Right atrium auricular region (tissue), 2 donors: ENCODE data around the gene ITPK1. TPM values are rescaled to one million over a fixed set of nuclear protein-coding genes. Genes with fewer than 3 reads are reported as not detected.

ENCODE experiments used
- DNase-seq: peaks from one replicate; pipeline ENCODE4 v3.0.0-alpha.2; 2019; ENCODE audit warnings: low spot score
- H3K27ac ChIP-seq, 2 donors: fragments of 200-600 bp; sonication (generic); 1 replicate in 1 of 2; 2 replicates in 1 of 2; pipeline ENCODE4 v1.5.1; 2016 to 2019
- H3K27me3 ChIP-seq, 2 donors: fragments of 200-600 bp; sonication (generic); one replicate each; pipeline versions ENCODE4 v1.5.1 to v1.6.0; 2017 to 2019
- H3K36me3 ChIP-seq: fragments of 200-600 bp; sonication (generic); one replicate; pipeline ENCODE4 v1.5.1; 2016
- H3K4me1 ChIP-seq, 2 donors: fragments of 200-600 bp; sonication (generic); one replicate each; pipeline versions ENCODE4 v1.5.1 to v1.6.0; 2017 to 2019
- H3K4me3 ChIP-seq, 2 donors: fragments of 200-600 bp; sonication (generic); 1 replicate in 1 of 2; 2 replicates in 1 of 2; pipeline ENCODE4 v1.5.1; 2017 to 2019; ENCODE audit warnings: mild to moderate bottlenecking in 1 of 2, moderate library complexity in 1 of 2
- H3K9me3 ChIP-seq, 2 donors: fragments of 200-600 bp; sonication (generic); one replicate each; pipeline ENCODE4 v1.5.1; 2019
- total RNA-seq, 2 donors: library from RNA; depleted of rRNA; stranded (reverse); fragments of >200 nt; gene quantifications; one replicate each; pipeline ENCODE4 v1.1.0, GENCODE V29; 2016
- TF ChIP-seq, protein P1 (sequence below), 2 donors: fragments of 200-600 bp; sonication (generic); IDR thresholded peaks; one replicate each; pipeline ENCODE4 v1.5.1; 2019; ENCODE audit warnings: antibody characterized with exemption in 2 of 2

Gene ITPK1
- total RNA-seq, 2 donors from 2014 or later = 58.3 to 76.0 TPM

GRCh38 chr14:93121030-93121834, 5.5 kb upstream of the ITPK1 start:
- TF ChIP-seq, protein P1, sequence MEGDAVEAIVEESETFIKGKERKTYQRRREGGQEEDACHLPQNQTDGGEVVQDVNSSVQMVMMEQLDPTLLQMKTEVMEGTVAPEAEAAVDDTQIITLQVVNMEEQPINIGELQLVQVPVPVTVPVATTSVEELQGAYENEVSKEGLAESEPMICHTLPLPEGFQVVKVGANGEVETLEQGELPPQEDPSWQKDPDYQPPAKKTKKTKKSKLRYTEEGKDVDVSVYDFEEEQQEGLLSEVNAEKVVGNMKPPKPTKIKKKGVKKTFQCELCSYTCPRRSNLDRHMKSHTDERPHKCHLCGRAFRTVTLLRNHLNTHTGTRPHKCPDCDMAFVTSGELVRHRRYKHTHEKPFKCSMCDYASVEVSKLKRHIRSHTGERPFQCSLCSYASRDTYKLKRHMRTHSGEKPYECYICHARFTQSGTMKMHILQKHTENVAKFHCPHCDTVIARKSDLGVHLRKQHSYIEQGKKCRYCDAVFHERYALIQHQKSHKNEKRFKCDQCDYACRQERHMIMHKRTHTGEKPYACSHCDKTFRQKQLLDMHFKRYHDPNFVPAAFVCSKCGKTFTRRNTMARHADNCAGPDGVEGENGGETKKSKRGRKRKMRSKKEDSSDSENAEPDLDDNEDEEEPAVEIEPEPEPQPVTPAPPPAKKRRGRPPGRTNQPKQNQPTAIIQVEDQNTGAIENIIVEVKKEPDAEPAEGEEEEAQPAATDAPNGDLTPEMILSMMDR (IDR thresholded peaks at IDR 0.05) = no peak
- DNase-seq = no peak
- peaks cover 0 to 9% of the 10 kb centered on the region in 2 donors for H3K4me1 ChIP-seq
- H3K27ac ChIP-seq = no peak overlapping the region
- no peaks in the 10 kb centered on the region for H3K36me3 ChIP-seq
- no peaks in the 10 kb centered on the region for H3K9me3 ChIP-seq
- H3K27me3 ChIP-seq = no peaks in the 10 kb centered on the region
- H3K4me3 ChIP-seq = no peak overlapping the region

GRCh38 chr14:93120517-93120916, 4.8 kb upstream of the ITPK1 start:
- DNase-seq = no peak
- Histone ChIP-seq H3K36me3 (no peaks in the 10 kb centered on the region), H3K27ac (no peak overlapping the region), H3K27me3 (no peaks in the 10 kb centered on the region), H3K4me3 (no peak overlapping the region), H3K9me3 (no peaks in the 10 kb centered on the region), H3K4me1 (peaks cover 0 to 10% of the 10 kb centered on the region in 2 donors)
- TF ChIP-seq, protein P1 (IDR thresholded peaks at IDR 0.05) = no peak

GRCh38 chr14:93116676-93117200, 1.0 kb upstream of the ITPK1 start:
- no peak for DNase-seq
- Histone ChIP-seq H3K27ac (peak overlapping the region; percentile 98 to 99), H3K9me3 (no peaks in the 10 kb centered on the region), H3K4me3 (peak overlapping the region in 1 of 2 donors; percentile 71), H3K4me1 (peaks cover 0 to 32% of the 10 kb centered on the region in 2 donors), H3K27me3 (no peaks in the 10 kb centered on the region), H3K36me3 (no peaks in the 10 kb centered on the region)
- TF ChIP-seq, protein P1 (IDR thresholded peaks at IDR 0.05) = no peak

DNA sequence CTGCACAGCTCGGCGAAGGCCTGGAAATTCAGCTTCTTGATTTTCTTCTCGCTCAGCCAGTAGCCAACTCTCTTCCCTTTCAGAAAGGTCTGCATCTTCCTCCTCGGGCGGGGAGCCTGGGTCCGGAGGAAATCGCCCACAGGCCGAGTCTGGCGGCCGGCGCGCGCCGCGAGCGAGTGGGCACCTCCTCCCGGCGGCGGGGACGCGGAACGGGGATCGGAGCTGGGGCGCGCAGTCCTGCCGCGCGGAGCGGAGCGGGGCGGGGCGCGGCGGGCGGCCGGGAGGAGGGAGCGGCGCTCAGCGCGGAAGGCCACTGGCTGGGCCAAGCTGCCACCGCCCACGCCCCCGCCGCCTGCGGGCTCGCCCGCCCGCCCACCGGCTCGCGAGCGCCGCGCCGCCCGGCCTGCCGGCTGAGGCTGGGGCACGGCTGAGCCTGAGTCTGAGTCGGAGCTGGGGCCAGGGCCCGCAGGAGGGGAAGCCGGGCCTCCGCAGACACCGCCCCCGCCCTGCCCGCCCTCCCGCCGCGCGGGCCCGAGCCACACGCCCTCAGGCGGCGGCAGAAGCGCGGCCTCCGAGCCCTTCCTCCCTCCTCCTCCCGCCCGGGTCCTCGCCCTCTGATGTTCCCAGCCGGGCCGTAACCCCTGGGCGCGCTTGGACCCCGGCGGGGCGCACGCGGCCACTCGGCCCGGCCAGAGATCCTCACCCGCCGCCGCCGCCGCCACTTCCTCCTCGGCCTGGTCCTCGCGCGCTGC, 480 bp downstream of the ITPK1 start:
- peak overlapping the region; percentile 98 to 99 for H3K27ac ChIP-seq
- no peaks in the 10 kb centered on the region for H3K9me3 ChIP-seq
- DNase-seq = peak; percentile 77
- H3K4me3 ChIP-seq = peak overlapping the region; percentile 71 to 89
- H3K36me3 ChIP-seq = no peaks in the 10 kb centered on the region
- peaks cover 0 to 39% of the 10 kb centered on the region in 2 donors for H3K4me1 ChIP-seq
- no peaks in the 10 kb centered on the region for H3K27me3 ChIP-seq
- TF ChIP-seq, protein P1 (IDR thresholded peaks at IDR 0.05) = peak; percentile 7 to 11

- no peaks in the 10 kb centered on the region for H3K9me3 ChIP-seq
- DNase-seq = no peak
- TF ChIP-seq, protein P1 (IDR thresholded peaks at IDR 0.05) = peak in 1 of 2 donors; percentile 48
- peaks cover 0 to 45% of the 10 kb centered on the region in 2 donors for H3K4me1 ChIP-seq
- no peaks in the 10 kb centered on the region for H3K36me3 ChIP-seq
- peak overlapping the region; percentile 71 to 89 for H3K4me3 ChIP-seq
- H3K27ac ChIP-seq = peak overlapping the region; percentile 91 to 99
- no peaks in the 10 kb centered on the region for H3K27me3 ChIP-seq
Measured at GRCh38 chr14:93114713-93115068, 1.0 kb downstream of the ITPK1 start.
